GM18867 (cell line): ENCODE measurements around the gene PKDCC.

Experiments used
- ATAC-seq: cut with Tn5 transposase; IDR thresholded peaks from one replicate; pipeline ENCODE4 v1.9.1; 2021; ENCODE audit warnings: mild to moderate bottlenecking, moderate library complexity; ENCODE audit not compliant: unreplicated experiment

The PKDCC gene

DNA sequence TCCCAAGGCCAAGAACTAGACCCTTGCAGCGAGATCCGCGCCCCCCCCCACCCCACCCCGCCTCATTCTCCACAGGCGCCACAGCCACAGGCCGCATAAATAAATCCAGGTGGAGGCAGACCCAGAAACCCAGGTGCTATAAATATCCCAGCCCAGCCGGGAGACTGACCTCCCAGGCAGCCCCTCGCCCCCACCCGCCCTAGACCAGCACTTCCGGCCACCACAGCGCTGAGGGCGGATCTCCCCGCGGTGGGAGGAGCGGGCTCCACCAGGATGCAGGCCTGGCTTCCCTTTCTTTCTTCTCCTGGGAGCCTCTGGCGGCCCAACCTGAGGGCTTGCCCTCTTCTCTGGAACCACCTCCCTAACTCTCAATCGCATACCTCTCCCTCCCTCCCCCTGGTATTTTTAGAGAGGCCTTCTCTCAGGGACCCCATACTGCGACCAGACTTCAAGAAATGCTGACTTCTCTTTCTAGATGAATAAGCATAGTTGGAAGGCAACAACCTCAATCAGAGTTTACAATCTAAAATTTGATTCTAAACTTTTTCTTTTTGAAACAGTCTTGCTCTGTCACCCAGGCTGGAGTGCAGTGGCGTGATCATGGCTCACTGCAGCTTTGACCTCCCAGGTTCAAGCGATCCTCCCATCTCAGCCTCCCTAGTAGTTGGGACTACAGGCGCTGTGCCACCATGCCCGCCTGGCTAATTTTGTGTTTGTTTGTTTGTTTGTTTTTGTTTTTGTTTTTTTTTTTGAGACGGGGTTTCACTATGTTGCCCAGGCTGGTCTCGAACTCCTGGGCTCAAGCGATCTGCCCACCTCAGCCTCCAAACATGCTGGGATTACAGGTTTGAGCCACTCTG is 55.0 kb downstream of the PKDCC start:
- ATAC-seq: peak; percentile 1

DNA sequence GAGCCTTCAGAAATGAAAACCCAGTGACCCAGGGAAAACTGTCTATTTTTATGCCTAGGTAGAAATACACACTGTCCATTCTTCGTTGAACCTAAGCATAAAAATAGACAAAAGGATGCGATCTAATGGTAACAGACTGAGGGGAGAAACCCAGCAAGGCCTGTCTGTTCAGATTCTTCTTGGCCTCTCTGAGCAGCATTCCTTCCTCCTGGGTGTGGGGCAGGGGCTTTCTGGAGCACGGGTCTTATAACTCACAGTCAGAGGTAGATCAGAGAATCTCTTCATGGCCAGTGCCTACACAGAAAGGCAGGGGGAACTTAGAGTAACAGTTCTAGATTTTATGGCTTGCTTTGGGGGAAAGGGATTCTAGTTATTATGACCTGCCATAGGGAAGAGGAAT is 56.0 kb downstream of the PKDCC start:
- ATAC-seq: no peak

DNA sequence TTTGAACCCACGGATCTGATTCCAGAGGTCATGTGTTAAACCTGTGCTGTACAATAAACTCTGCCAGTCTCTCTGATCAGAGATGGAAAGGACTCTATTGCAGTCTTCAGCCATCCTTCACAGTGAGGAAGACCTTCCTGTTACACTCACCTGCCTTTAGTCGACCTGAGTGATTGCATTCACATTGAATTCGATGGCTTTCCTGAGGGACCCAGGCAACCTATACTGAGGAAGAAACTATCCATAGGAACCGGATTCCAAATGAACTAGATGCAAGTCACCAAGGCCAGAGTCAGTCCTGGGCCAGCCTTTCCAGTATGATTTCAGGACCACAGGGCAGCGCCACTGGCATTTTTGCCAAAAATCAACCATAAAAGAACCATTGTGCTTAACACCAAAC is 56.8 kb downstream of the PKDCC start:
- no peak for ATAC-seq

DNA sequence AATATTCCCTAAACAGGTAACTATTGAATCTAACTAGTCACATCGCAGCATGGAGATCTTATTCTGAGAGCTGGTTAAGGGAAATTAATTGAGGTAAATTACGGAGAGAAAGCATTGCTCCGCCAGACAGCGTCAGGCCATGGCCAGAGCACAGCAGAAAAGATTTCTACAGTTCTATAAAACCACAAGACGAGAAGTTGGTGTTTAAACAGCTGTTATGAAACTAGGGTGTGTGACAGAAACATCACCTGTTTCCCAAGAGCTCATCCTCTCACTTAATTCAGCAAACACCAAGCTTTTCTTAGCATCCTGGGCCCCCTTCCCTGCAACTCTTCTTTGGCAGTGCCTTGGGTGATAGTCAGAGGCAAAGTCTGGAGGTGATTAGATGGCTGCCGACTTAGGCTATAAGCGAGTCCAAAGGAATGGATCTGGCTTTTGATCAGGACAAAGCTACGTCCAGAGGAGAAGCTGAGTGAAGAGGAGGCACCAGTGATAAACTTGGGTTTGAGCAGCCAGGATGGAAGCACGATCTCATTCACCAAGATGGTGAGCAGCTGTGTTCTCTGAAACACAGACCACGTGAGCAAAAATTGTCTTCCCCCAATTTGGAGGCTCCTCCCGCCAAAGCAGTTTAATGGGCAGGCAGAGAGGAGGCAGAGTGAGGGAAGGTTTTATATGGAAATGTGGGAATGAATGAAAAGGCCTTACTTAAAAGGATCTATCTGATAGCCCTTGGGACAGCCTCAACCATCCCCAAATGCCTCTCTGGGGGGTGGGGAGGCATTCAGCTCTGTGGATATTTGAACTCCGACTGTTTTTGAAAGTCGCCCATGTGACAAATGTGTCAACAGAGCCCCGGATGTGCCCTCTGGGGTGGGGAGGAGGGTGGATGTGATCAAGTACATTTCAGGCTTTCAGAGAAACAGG is 57.8 kb downstream of the PKDCC start:
- ATAC-seq: peak; percentile 46

DNA sequence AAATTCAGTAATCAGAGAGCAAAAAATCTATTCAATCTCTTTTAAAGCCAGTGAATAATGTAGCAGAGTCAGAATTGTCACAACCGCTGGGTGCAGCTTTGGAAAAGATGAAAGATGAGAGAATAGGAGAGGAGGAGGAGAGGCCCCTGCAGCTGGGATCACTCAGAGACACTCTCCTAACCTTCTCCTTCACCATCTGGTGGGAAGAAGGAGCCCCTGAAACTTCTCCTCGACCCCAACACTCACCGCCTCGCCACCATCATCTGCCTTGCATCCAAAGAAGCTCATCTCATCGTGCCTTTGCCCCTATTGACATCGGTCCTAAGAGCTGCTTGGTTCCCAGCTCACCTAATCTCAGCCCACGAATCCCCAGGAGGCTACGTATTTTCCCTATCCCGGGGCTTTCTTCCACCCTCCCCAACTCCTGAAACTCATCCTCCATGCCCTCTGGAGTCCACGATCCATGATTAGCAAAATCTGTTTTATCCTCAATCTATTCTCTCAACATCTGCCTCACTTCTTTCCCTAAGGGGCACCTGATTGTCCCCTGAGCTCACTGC is 58.5 kb downstream of the PKDCC start:
- ATAC-seq: no peak

DNA sequence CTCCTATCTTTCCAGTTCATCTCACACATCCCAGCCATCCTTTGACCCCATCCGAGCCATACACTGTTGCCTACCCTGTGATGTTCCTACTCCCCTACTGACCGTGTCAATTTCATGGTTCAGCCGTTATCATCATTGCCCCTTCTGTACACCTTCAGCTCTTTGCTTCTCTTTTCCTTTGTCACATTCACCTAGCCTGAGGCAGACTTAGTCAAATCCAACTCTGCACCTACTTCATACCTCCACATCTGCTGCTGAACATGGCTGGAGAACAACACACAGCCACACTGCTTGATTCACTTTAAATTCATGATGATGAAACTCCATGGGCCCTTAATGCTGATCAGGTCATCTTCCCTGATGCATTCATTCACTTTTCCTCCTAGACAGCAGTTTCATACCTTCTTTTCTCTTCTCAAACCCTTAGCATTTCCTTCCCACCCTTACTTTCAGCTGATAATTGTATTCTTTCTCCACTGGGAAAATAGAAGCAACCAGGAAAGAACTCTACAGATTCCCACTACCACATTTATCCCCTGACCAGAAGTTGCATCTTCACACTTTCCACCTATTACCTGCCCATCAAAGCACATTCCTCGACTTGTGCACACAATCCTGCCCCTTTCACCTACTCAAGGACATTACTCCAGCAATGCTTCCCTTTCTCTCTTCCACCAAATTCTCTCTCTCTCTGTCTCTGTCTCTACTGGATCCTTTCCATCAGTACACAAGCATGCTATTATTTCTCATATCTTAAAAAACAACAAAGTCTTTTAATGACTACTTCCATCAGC is 59.6 kb downstream of the PKDCC start:
- ATAC-seq: no peak
